Lung (tissue), 12 donors: ENCODE results near the gene ALKAL2. TPM values are rescaled to one million over a fixed set of nuclear protein-coding genes. Genes with fewer than 3 reads are reported as not detected.

Source experiments
- ATAC-seq: fragments of 200-7000 bp; cut with Tn5 transposase; one replicate; pipeline ENCODE4 v1.9.1; 2020; ENCODE audit warnings: moderate number of reproducible peaks; ENCODE audit not compliant: insufficient read depth, low FRiP score
- DNase-seq, 3 donors: peaks; one replicate each; pipeline ENCODE4 v3.0.0-alpha.2; 2013 to 2017
- H3K27ac ChIP-seq, 2 donors: one replicate each; pipeline ENCODE4 v1.5.1; 2013; ENCODE audit warnings: mild to moderate bottlenecking in 2 of 2, moderate library complexity in 2 of 2, control low read depth in 1 of 2, inconsistent platforms in 1 of 2, low read depth in 1 of 2, low read length in 1 of 2
- H3K27me3 ChIP-seq, 3 donors: one replicate each; pipeline ENCODE4 v1.5.1; 2013; ENCODE audit warnings: low read length in 2 of 3; ENCODE audit not compliant: control insufficient read depth in 3 of 3, insufficient read depth in 3 of 3
- H3K36me3 ChIP-seq, 4 donors: one replicate each; pipeline ENCODE4 v1.5.1; 2013; ENCODE audit warnings: low read length in 4 of 4, mild to moderate bottlenecking in 1 of 4, moderate library complexity in 1 of 4; ENCODE audit not compliant: control insufficient read depth in 4 of 4, insufficient read depth in 4 of 4
- H3K4me1 ChIP-seq, 5 donors: one replicate each; pipeline ENCODE4 v1.5.1; 2013; ENCODE audit warnings: low read length in 5 of 5, mild to moderate bottlenecking in 2 of 5, moderate library complexity in 1 of 5; ENCODE audit not compliant: control insufficient read depth in 5 of 5, insufficient read depth in 5 of 5
- H3K4me3 ChIP-seq: one replicate; pipeline ENCODE4 v1.5.1; 2013; ENCODE audit warnings: mild to moderate bottlenecking, control low read depth, moderate library complexity
- H3K9ac ChIP-seq, 2 donors: one replicate each; pipeline ENCODE4 v1.5.1; 2013; ENCODE audit warnings: low read length in 2 of 2, control low read depth in 1 of 2; ENCODE audit not compliant: insufficient read depth in 1 of 2
- H3K9me3 ChIP-seq, 4 donors: one replicate each; pipeline ENCODE4 v1.5.1; 2013; ENCODE audit warnings: low read length in 3 of 4, mild to moderate bottlenecking in 1 of 4, moderate library complexity in 1 of 4; ENCODE audit not compliant: control insufficient read depth in 4 of 4, insufficient read depth in 3 of 4
- WGBS, 2 donors: extraction: QIAGEN DNeasy Blood & Tissue Kit; methylation state at CpG; one replicate each; pipeline ENCODE4 v1.1.7; 2013; 5-methylcytosine and 5-hydroxymethylcytosine counted together
- polyA plus RNA-seq, 2 donors: library from polyadenylated mRNA; stranded (reverse); fragments of 200-250 nt; gene quantifications; one replicate each; pipeline ENCODE4 v1.2.1, GENCODE V29; 2013
- total RNA-seq, 2 donors: library from RNA; depleted of rRNA in 1 of 2; stranded (reverse); fragments of >200 nt in 1 of 2; gene quantifications; one replicate each; pipeline ENCODE4 v1.2.1, GENCODE V29; 2014 to 2021
- TF ChIP-seq, protein P1 (sequence below): IDR thresholded peaks from 2 replicates; pipeline ENCODE4 v1.5.1; 2012; ENCODE audit warnings: mild to moderate bottlenecking; ENCODE audit errors: control extremely low read depth, extremely low read depth
- donor health status: control.
- donor health status: control.
- donor health status: Bipolar disorder and iron deficiency.
- donor health status: healthy.
- donor health status: DM: yes; HTN: yes; CAD: no.

ALKAL2 gene
- total and polyA plus RNA-seq, 4 donors, result 13.4 to 31.3 (median 19.1) TPM

GRCh38 chr2:296354-296753, 8.5 kb upstream of the ALKAL2 start:
- no peak overlapping the region for H3K9ac ChIP-seq
- H3K4me1 ChIP-seq, result no peaks in the 10 kb centered on the region
- H3K9me3 ChIP-seq, result no peaks in the 10 kb centered on the region
- H3K27me3 ChIP-seq, result peaks cover 0 to 13% (median 6%) of the 10 kb centered on the region in 3 donors
- DNase-seq, result no peak
- H3K27ac ChIP-seq, result no peak overlapping the region
- WGBS, 2 donors, result 70 to 80% methylated on average over 3 of the region's 3 CpGs
- H3K4me3 ChIP-seq, result no peak overlapping the region
- H3K36me3 ChIP-seq, result no peaks in the 10 kb centered on the region
- TF ChIP-seq, protein P1, sequence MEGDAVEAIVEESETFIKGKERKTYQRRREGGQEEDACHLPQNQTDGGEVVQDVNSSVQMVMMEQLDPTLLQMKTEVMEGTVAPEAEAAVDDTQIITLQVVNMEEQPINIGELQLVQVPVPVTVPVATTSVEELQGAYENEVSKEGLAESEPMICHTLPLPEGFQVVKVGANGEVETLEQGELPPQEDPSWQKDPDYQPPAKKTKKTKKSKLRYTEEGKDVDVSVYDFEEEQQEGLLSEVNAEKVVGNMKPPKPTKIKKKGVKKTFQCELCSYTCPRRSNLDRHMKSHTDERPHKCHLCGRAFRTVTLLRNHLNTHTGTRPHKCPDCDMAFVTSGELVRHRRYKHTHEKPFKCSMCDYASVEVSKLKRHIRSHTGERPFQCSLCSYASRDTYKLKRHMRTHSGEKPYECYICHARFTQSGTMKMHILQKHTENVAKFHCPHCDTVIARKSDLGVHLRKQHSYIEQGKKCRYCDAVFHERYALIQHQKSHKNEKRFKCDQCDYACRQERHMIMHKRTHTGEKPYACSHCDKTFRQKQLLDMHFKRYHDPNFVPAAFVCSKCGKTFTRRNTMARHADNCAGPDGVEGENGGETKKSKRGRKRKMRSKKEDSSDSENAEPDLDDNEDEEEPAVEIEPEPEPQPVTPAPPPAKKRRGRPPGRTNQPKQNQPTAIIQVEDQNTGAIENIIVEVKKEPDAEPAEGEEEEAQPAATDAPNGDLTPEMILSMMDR, result no peak
- ATAC-seq, result no peak

DNA sequence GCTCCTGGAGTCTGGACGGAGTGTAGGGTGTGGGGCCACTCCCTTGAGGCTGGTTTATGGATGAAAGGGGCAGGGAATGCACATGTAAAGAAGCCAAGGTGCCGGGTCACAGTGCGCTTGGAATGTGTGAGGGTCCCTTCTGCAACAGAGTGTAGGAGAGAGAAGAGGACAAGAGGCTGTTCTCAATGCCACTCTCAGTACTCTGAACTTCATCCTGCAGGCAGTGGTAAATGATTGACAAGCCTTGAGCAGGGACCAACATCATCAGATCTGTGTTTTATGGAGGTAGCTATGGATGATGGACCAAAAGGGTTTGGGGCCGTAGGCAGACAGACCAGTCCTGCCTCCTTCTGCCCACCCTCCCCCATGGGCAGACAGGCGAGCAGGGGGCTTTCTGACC, 7.2 kb upstream of the ALKAL2 start:
- 71 to 81% methylated on average over 5 of the region's 5 CpGs for WGBS, 2 donors
- no peaks in the 10 kb centered on the region for H3K4me1 ChIP-seq
- H3K27ac ChIP-seq, result no peak overlapping the region
- peaks cover 0 to 2% (median 0%) of the 10 kb centered on the region in 4 donors for H3K9me3 ChIP-seq
- no peak overlapping the region for H3K9ac ChIP-seq
- no peak overlapping the region for H3K4me3 ChIP-seq
- TF ChIP-seq, protein P1, result no peak
- no peak for ATAC-seq
- DNase-seq, result no peak
- peaks cover 0 to 13% (median 11%) of the 10 kb centered on the region in 3 donors for H3K27me3 ChIP-seq
- no peaks in the 10 kb centered on the region for H3K36me3 ChIP-seq

GRCh38 chr2:290090-290722, 2.3 kb upstream of the ALKAL2 start:
- H3K4me1 ChIP-seq, result peaks cover 0 to 16% (median 7%) of the 10 kb centered on the region in 5 donors
- ATAC-seq (no peak), DNase-seq (peak; percentile 85 to 89 (median 86))
- H3K27ac ChIP-seq, result peak overlapping the region in 1 of 2 donors; percentile 15
- WGBS, 2 donors, result 8 to 10% methylated on average over 15 of the region's 15 CpGs
- TF ChIP-seq, protein P1, result peak; percentile 48
- peaks cover 6 to 28% (median 19%) of the 10 kb centered on the region in 3 donors for H3K27me3 ChIP-seq
- no peak overlapping the region for H3K9ac ChIP-seq
- H3K36me3 ChIP-seq, result no peaks in the 10 kb centered on the region
- H3K9me3 ChIP-seq, result peaks cover 0 to 2% (median 0%) of the 10 kb centered on the region in 4 donors
- peak overlapping the region; percentile 49 for H3K4me3 ChIP-seq
